NOMO-1 treated with DMSO at 0.1 percent for 48 hours (cell line): Measurements from ENCODE around the gene SLC47A2.
"Not testable (repeated sequence)": the region's sequence is repeated elsewhere in the genome, so short reads cannot be mapped to it uniquely, and the experiment has no call there.

Experiments
- DNase-seq: peaks from one replicate; lab custom pipeline; 2025; ENCODE audit not compliant: unreplicated experiment; lab: John Stamatoyannopoulos, UW

SLC47A2 gene

GRCh38 chr17:19671433-19671832, 45.0 kb downstream of the SLC47A2 start:
- no peak for DNase-seq

- DNase-seq, result peak; percentile 21
Measured at GRCh38 chr17:19670908-19671307, 45.5 kb downstream of the SLC47A2 start.

- not testable (repeated sequence) for DNase-seq
Measured at GRCh38 chr17:19669680-19670079, 46.7 kb downstream of the SLC47A2 start.

GRCh38 chr17:19664821-19665181, 51.6 kb downstream of the SLC47A2 start:
- no peak for DNase-seq

GRCh38 chr17:19664136-19664820, 52.1 kb downstream of the SLC47A2 start:
- no peak for DNase-seq

- no peak for DNase-seq
Measured at GRCh38 chr17:19663097-19663496, 53.3 kb downstream of the SLC47A2 start.

- DNase-seq, result no peak
Measured at GRCh38 chr17:19661121-19661520, 55.3 kb downstream of the SLC47A2 start.

GRCh38 chr17:19660219-19660870, 56.0 kb downstream of the SLC47A2 start:
- DNase-seq, result no peak

GRCh38 chr17:19659366-19660177, 56.8 kb downstream of the SLC47A2 start:
- no peak for DNase-seq

- DNase-seq, result peak; percentile 36
Measured at GRCh38 chr17:19656851-19657581, 59.4 kb downstream of the SLC47A2 start.

- DNase-seq, result no peak
Measured at GRCh38 chr17:19656336-19656735, 60.0 kb downstream of the SLC47A2 start.

- peak; percentile 7 for DNase-seq
Measured at GRCh38 chr17:19654896-19655295, 61.5 kb downstream of the SLC47A2 start.

GRCh38 chr17:19654342-19654886, 62.0 kb downstream of the SLC47A2 start:
- no peak for DNase-seq

- no peak for DNase-seq
Measured at GRCh38 chr17:19652595-19652994, 63.8 kb downstream of the SLC47A2 start.

GRCh38 chr17:19651451-19652238, 64.7 kb downstream of the SLC47A2 start:
- DNase-seq, result no peak

- no peak for DNase-seq
Measured at GRCh38 chr17:19650826-19651225, 65.6 kb downstream of the SLC47A2 start.

- no peak for DNase-seq
Measured at GRCh38 chr17:19649274-19649541, 67.2 kb downstream of the SLC47A2 start.

- DNase-seq, result peak; percentile 95
Measured at GRCh38 chr17:19648475-19649273, 67.7 kb downstream of the SLC47A2 start, which contains the start of gene ALDH3A2. TSS of gene ALDH3A2 (plus strand) at chr17:19648751. CDS start at chr17:19648972, 221 bp downstream.

- peak; percentile 65 for DNase-seq
Measured at GRCh38 chr17:19647697-19648474, 68.5 kb downstream of the SLC47A2 start.
